Activated CD4-positive, alpha-beta T cell treated with anti-CD3 and anti-CD28 coated beads, Interleukin-2, amount 50 U/mL, for 24 hours (primary cell): ENCODE data around the gene CTNND2.

ENCODE experiments used
- DNase-seq, 2 donors: peaks; one replicate each; pipeline ENCODE4 v3.0.0-alpha.2; 2020; ENCODE audit warnings: low read depth in 1 of 2, low spot score in 1 of 2

CTNND2 gene

DNA sequence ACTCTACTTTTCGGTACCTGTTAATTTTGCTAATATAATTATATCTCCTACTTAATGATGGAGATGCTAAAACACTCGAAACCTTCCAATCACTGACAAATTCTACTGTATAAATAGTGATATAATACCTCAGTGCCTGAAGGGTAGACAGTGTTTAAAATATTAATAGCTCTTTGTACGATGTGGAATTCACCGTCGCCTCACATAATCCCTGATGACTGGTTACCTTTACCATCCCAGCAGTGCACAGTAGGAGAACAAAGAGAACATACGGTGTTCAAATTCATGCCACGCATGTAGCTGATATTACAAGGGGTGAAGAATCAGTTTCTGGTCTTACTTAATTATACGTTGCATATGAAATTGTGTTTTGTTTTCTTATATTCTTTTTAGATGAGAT, 506.7 kb downstream of the CTNND2 start:
- no peak for DNase-seq

DNA sequence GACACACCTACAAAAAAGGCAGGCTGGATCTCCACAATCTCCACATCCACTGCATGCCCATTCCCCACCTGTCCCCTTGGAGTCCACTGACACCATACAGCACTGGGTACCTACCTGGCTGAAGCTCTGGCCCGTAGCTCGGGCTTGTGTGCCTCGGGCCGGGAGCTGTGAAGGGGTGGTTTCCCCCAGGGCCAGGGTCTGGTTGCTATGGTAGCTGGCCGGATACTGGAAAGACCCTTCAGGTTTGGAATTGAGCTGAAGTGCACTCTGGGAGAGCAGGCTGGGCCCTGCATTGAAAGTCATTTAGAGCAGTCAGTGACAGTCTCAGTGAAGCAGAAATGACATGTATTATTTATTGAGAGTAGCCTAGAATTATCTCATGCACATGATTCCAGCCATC, 507.3 kb downstream of the CTNND2 start:
- no peak for DNase-seq

GRCh38 chr5:11394933-11395332, 509.3 kb downstream of the CTNND2 start:
- DNase-seq: no peak

DNA sequence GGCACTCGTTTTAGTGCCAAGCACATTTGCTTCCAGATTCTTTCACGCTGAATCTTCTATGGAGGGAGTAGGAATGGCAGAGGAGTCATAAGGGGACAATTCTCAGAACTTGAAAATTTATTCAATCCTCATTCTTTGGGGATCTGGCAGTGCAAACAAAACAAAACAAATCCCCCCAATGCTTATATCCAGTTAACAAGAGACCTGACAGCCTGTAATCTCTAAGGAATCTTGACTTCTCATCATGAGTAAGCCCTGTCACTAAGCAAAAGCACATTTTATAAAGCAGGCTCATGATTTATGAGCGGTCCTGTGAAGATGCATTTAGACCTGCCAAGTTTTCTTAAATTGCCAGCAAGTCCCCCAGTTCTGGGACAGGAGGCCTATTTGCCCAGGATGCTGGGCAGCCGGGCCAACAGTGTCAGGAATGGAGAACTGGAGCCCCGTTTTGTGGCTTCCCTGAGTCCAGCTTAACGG, 513.9 kb downstream of the CTNND2 start:
- no peak for DNase-seq

- DNase-seq: no peak
Measured at GRCh38 chr5:11387382-11387781, 516.9 kb downstream of the CTNND2 start.

DNA sequence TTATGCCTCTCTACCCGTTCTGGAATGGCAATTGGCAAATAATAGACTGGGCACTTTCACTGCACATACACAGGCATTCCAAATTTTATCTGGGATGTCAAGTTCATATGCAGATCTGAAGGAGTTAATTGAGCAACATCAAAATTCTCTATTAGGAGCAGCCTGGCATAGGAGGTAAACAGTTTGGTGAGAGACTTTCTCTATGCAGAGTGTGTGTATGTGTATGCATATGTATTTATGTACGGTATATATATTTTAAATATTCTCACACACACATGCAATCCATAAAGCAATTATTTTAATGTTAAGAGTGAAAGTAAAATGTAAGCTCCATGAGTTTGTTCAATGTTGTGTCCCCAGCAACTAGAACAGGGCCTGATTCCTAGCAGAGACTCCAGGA, 517.8 kb downstream of the CTNND2 start:
- DNase-seq: no peak

- DNase-seq: no peak
Measured at GRCh38 chr5:11385901-11386293, 518.3 kb downstream of the CTNND2 start.

GRCh38 chr5:11385251-11385900, 518.9 kb downstream of the CTNND2 start:
- DNase-seq: no peak

GRCh38 chr5:11384441-11385250, 519.6 kb downstream of the CTNND2 start:
- DNase-seq: no peak

- DNase-seq: no peak
Measured at GRCh38 chr5:11383506-11384095, 520.6 kb downstream of the CTNND2 start.

DNA sequence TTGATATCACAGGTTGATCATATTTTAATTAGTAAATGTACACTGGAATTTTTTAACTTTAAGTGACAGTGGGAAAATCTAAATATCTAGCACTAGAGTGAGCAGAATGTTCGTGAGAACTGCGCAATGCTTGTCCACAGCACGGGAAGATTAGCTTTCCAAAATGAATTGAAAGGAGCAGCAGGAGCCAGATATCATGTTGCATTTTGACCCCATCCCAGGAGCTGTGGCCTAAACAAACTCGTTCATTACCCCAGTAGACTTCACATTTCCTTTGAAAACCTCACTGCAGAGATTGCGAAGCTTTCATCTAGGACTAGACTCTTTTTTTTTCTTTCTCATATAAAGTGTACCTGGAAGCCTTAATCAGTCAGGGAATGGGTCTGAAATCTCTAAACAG, 525.8 kb downstream of the CTNND2 start:
- no peak for DNase-seq

- no peak for DNase-seq
Measured at GRCh38 chr5:11377896-11378295, 526.4 kb downstream of the CTNND2 start.

DNA sequence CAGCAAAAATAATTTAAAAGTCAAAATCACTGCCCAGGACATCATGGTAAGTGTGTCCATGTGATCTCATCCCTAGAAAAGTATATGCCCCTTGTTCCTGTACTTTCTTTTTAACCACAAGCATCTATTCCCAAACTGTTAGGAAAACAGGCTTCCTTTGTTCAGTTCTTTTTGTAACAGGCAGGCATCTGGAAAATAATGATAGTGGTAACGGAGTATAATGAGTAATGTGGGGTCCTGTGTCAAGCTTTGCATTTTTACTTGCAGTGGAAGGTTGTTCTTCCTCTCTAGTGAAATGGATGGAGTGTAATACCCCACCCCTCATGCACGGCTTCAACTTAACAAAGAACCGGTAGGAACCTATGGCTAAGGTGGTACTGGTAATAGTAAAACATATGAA, 532.1 kb downstream of the CTNND2 start:
- no peak for DNase-seq

- DNase-seq: no peak
Measured at GRCh38 chr5:11371021-11371420, 533.2 kb downstream of the CTNND2 start.

GRCh38 chr5:11364531-11364930, 539.7 kb downstream of the CTNND2 start:
- no peak for DNase-seq

GRCh38 chr5:11363631-11364178, 540.5 kb downstream of the CTNND2 start:
- DNase-seq: no peak

DNA sequence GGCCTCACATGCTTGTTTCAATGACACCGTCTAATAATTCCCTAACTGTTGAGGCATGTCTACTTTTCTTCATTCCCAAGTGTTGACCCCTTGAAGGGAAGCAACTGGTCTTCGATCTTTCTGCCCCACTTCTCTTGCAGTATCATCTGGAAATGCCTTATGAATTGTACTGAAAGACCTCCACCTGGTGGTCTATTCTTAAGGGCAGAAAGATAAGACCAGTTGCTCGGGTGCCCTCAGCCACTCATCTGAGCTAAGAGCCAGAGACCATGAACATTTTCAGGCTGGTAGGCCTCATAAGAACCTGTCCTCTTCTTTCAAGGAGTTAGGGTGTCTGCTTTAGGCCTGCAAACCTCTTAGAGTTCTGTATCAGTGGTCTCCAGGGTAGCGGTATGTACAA, 542.5 kb downstream of the CTNND2 start:
- no peak for DNase-seq

DNA sequence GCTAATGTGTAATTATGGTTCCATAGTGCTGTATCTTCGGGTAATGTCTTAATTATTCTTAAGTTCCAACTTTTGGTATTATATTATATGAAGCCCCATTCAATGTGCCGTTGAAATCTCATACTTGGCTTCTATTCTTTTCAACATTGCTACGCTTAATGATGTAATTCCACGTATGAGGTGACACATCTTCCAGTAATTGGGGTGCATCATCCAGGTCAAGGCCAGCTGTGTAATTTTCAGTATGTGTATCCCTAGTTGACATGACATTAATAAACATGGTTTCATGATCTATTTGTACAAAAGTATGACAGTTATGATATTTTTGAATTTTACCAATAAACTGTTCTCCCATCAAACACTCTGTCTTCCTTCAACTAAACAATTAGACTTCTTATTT, 546.3 kb downstream of the CTNND2 start:
- no peak for DNase-seq

GRCh38 chr5:11355491-11355890, 548.8 kb downstream of the CTNND2 start:
- no peak for DNase-seq

- no peak for DNase-seq
Measured at GRCh38 chr5:11346336-11346735, 557.9 kb downstream of the CTNND2 start.

- no peak for DNase-seq
Measured at GRCh38 chr5:11335881-11336760, 568.1 kb downstream of the CTNND2 start.
